SK-N-SH (cell line): Measurements from ENCODE around the gene CFAP20DC. TPM values are rescaled to one million over a fixed set of nuclear protein-coding genes. Genes with fewer than 3 reads are reported as not detected.
A peak's percentile ranks its signal among the peaks of the same experiment; 100 is the strongest.

Experiments
- CTCF ChIA-PET: fragments of 300-600, 350-600 bp; formaldehyde crosslinking; extraction: SDS; loops from one replicate; lab custom pipeline; 2021; lab: Yijun Ruan, JAX
- POLR2A ChIA-PET: fragments of 350-600 bp; sonication (Branson Sonifier 250); formaldehyde crosslinking; extraction: SDS; loops from one replicate; lab custom pipeline; 2020; ENCODE audit warnings: antibody characterized with exemption, inconsistent platforms; lab: Yijun Ruan, JAX
- DNase-seq: peaks from one replicate; pipeline ENCODE4 v3.0.0; 2012
- H2AFZ ChIP-seq: fragments of 200-600 bp; sonication (generic); 2 replicates; pipeline ENCODE4 v1.8.1; 2016; ENCODE audit warnings: antibody characterized with exemption, mild to moderate bottlenecking, low read depth
- H3F3A ChIP-seq: fragments of 200-600 bp; sonication (generic); replicated peaks from 2 replicates; pipeline ENCODE3; 2016; ENCODE audit warnings: antibody characterized with exemption, mild to moderate bottlenecking; ENCODE audit not compliant: insufficient read depth
- H3K27ac ChIP-seq, 2 experiments: fragments of 200-500 bp in 1 of 2; fragments of 200-600 bp in 1 of 2; sonication (Bioruptor generic) in 1 of 2; sonication (generic), shearing (Covaris generic) in 1 of 2; 2 replicates each; pipeline versions ENCODE4 v1.5.1 to v1.6.1; 2014 to 2016; ENCODE audit warnings: low read depth in 2 of 2, inconsistent platforms in 1 of 2, low read length in 1 of 2, mild to moderate bottlenecking in 1 of 2, mixed read lengths in 1 of 2
- H3K27me3 ChIP-seq: fragments of 200-600 bp; sonication (generic), shearing (Covaris generic); 2 replicates; pipeline ENCODE4 v1.6.1; 2016; ENCODE audit warnings: mixed run types; ENCODE audit not compliant: insufficient read depth
- H3K36me3 ChIP-seq, 2 experiments: fragments of 200-500 bp in 1 of 2; fragments of 200-600 bp in 1 of 2; sonication (Bioruptor generic) in 1 of 2; sonication (generic) in 1 of 2; replicated peaks in 1 of 2; 2 replicates each; pipeline versions ENCODE3 to v1.5.1; 2014 to 2016; ENCODE audit warnings: low read length in 1 of 2, mild to moderate bottlenecking in 1 of 2; ENCODE audit not compliant: insufficient read depth in 2 of 2, control insufficient read depth in 1 of 2
- H3K4me1 ChIP-seq, 2 experiments: fragments of 200-500 bp in 1 of 2; fragments of 200-600 bp in 1 of 2; sonication (Bioruptor generic) in 1 of 2; sonication (generic), shearing (Covaris generic) in 1 of 2; 2 replicates each; pipeline versions ENCODE4 v1.5.1 to v1.6.1; 2014 to 2016; ENCODE audit warnings: low read depth in 1 of 2, low read length in 1 of 2, mixed run types in 1 of 2; ENCODE audit not compliant: insufficient read depth in 2 of 2, control insufficient read depth in 1 of 2
- H3K4me2 ChIP-seq: fragments of 200-600 bp; sonication (generic), shearing (Covaris generic); 2 replicates; pipeline ENCODE4 v1.6.1; 2017; ENCODE audit warnings: mixed run types
- H3K4me3 ChIP-seq, 2 experiments: fragments of 200-500 bp in 1 of 2; fragments of 200-600 bp in 1 of 2; sonication (Bioruptor generic) in 1 of 2; sonication (generic), shearing (Covaris generic) in 1 of 2; 2 replicates each; pipeline versions ENCODE4 v1.5.1 to v1.8.1; 2014 to 2016; ENCODE audit warnings: low read depth in 2 of 2, inconsistent platforms in 1 of 2, low read length in 1 of 2, mild to moderate bottlenecking in 1 of 2, mixed read lengths in 1 of 2, moderate library complexity in 1 of 2
- H3K79me2 ChIP-seq: fragments of 200-600 bp; sonication (generic); 2 replicates; pipeline ENCODE4 v1.8.1; 2017; ENCODE audit warnings: mild to moderate bottlenecking; ENCODE audit not compliant: insufficient read depth
- H3K9ac ChIP-seq: fragments of 200-600 bp; sonication (generic); 2 replicates; pipeline ENCODE4 v1.6.1; 2017; ENCODE audit warnings: mixed run types
- H3K9me2 ChIP-seq: fragments of 200-600 bp; sonication (generic); 2 replicates; pipeline ENCODE4 v1.6.1; 2017; ENCODE audit warnings: mixed run types
- H3K9me3 ChIP-seq: fragments of 200-600 bp; sonication (generic); 2 replicates; pipeline ENCODE4 v1.6.1; 2017; ENCODE audit warnings: mixed run types, mild to moderate bottlenecking, moderate library complexity
- H4K20me1 ChIP-seq: fragments of 200-600 bp; sonication (generic); 2 replicates; pipeline ENCODE4 v1.6.1; 2017; ENCODE audit warnings: mild to moderate bottlenecking, mixed run types; ENCODE audit not compliant: insufficient read depth
- CHD2 ChIP-seq: fragments of 150-350 bp; IDR thresholded peaks from 2 replicates; pipeline ENCODE4 v1.6.1; 2018; ENCODE audit warnings: low read length; ENCODE audit not compliant: partially characterized antibody
- ELF1 ChIP-seq: IDR thresholded peaks from 2 replicates; pipeline ENCODE4 v1.4.0; 2012
- EZH2phosphoT487 ChIP-seq: fragments of 200-600 bp; sonication (generic); IDR thresholded peaks from 2 replicates; pipeline ENCODE4 v1.6.1; 2017; ENCODE audit warnings: low read depth, mixed run types, mild to moderate bottlenecking, antibody characterized with exemption, moderate library complexity, borderline replicate concordance
- FOSL2 ChIP-seq: IDR thresholded peaks from 2 replicates; pipeline ENCODE4 v1.4.0; 2012; ENCODE audit warnings: low read depth, mild to moderate bottlenecking, moderate library complexity, borderline replicate concordance
- FOXJ3 ChIP-seq: sonication (generic); formaldehyde crosslinking; IDR thresholded peaks from 2 replicates; pipeline ENCODE4 v1.5.1; 2020; ENCODE audit warnings: mild to moderate bottlenecking, missing genetic modification reagents
- FOXM1 ChIP-seq: IDR thresholded peaks from 2 replicates; pipeline ENCODE4 v1.4.0; 2012; ENCODE audit warnings: low read depth, mild to moderate bottlenecking
- GATA2 ChIP-seq: sonication (generic); formaldehyde crosslinking; IDR thresholded peaks from 2 replicates; pipeline ENCODE4 v1.5.0; 2020; ENCODE audit warnings: mild to moderate bottlenecking, missing genetic modification reagents
- IRF3 ChIP-seq: fragments of 150-350 bp; IDR thresholded peaks from 2 replicates; pipeline ENCODE4 v1.6.1; 2016; ENCODE audit warnings: mild to moderate bottlenecking, low read depth, low read length
- MAX ChIP-seq: IDR thresholded peaks from 2 replicates; pipeline ENCODE4 v1.4.0; 2012; ENCODE audit warnings: low read depth
- MEF2A ChIP-seq: IDR thresholded peaks from 2 replicates; pipeline ENCODE4 v1.4.0; 2012; ENCODE audit warnings: low read depth, borderline replicate concordance
- MXI1 ChIP-seq: IDR thresholded peaks from 2 replicates; pipeline ENCODE4 v1.6.1; 2012; ENCODE audit warnings: mild to moderate bottlenecking, low read depth, low read length, improper control_type of control experiment
- NFIC ChIP-seq: IDR thresholded peaks from 2 replicates; pipeline ENCODE4 v1.4.0; 2012; ENCODE audit warnings: borderline replicate concordance
- NRF1 ChIP-seq: IDR thresholded peaks from 2 replicates; pipeline ENCODE4 v1.6.1; 2012; ENCODE audit warnings: low read depth, mild to moderate bottlenecking, low read length
- PBX3 ChIP-seq: IDR thresholded peaks from 2 replicates; pipeline ENCODE4; 2012
- POLR2AphosphoS5 ChIP-seq: IDR thresholded peaks from 2 replicates; pipeline ENCODE4 v1.6.1; 2012; ENCODE audit warnings: low read depth, low read length
- RAD21 ChIP-seq: IDR thresholded peaks from 2 replicates; pipeline ENCODE4 v1.6.1; 2012; ENCODE audit warnings: mild to moderate bottlenecking, low read length
- RCOR1 ChIP-seq: fragments of 150-350 bp; IDR thresholded peaks from 2 replicates; pipeline ENCODE4 v1.6.1; 2017; ENCODE audit warnings: antibody characterized with exemption, low read length
- REST ChIP-seq: IDR thresholded peaks from 2 replicates; pipeline ENCODE4 v1.6.1; 2012; ENCODE audit warnings: mild to moderate bottlenecking, low read depth, low read length, moderate library complexity
- RXRA ChIP-seq: IDR thresholded peaks from 2 replicates; pipeline ENCODE4 v1.4.0; 2012; ENCODE audit warnings: low read depth, mild to moderate bottlenecking, borderline replicate concordance
- SIN3A ChIP-seq: IDR thresholded peaks from 2 replicates; pipeline ENCODE4 v1.6.1; 2012; ENCODE audit warnings: low read depth, mild to moderate bottlenecking, low read length, moderate library complexity, borderline replicate concordance
- TAF1 ChIP-seq: IDR thresholded peaks from 2 replicates; pipeline ENCODE4 v1.6.1; 2012; ENCODE audit warnings: low read depth, mild to moderate bottlenecking, low read length, moderate library complexity, borderline replicate concordance
- TCF12 ChIP-seq: IDR thresholded peaks from 2 replicates; pipeline ENCODE4 v1.4.0; 2012
- TEAD4 ChIP-seq: IDR thresholded peaks from 2 replicates; pipeline ENCODE4 v1.4.0; 2012; ENCODE audit warnings: mild to moderate bottlenecking, borderline replicate concordance; ENCODE audit not compliant: insufficient read depth
- USF1 ChIP-seq: IDR thresholded peaks from 2 replicates; pipeline ENCODE4 v1.4.0; 2012; ENCODE audit warnings: low read depth, borderline replicate concordance
- WGBS: methylation state at CpG from one replicate; pipeline ENCODE4 v1.1.6; 2017; ENCODE audit warnings: low lambda C conversion rate; 5-methylcytosine and 5-hydroxymethylcytosine counted together
- polyA plus RNA-seq, 3 experiments: library from polyadenylated mRNA; depleted of rRNA; stranded (reverse); fragments of >200 nt; gene quantifications; 2 replicates each; pipeline ENCODE4 v1.2.3, GENCODE V29; 2012
- TF ChIP-seq, protein P1 (sequence below): fragments of 200-600 bp; sonication (generic); IDR thresholded peaks from 2 replicates; pipeline ENCODE4 v1.6.1; 2017; ENCODE audit warnings: antibody characterized with exemption, mild to moderate bottlenecking, moderate library complexity

Gene CFAP20DC
- polyA plus RNA-seq, 1 of the 3 experiments (the other 2 are of a cell fraction): 1.8 TPM

DNA sequence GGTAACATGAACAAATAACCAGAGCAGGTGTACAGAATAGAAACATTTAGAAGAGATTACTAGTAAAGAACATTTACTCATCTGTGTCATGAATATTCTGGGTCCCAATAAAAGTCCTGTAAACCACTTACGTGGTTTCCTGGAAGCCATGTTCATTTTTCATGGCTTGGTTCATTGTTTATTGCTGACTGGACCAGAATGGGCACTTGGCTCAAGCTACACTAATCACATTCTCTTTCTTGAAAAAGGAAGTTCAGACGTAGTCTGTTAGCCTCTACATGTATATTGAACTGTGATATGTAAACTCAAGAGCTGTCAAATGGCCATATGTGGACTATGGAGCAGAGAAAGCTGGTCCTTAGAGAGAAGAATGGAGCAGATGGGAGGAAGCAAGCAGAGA lies 244.9 kb downstream of the CFAP20DC start (continued):
- no peak for TF ChIP-seq POLR2AphosphoS5
- TF ChIP-seq, all 33 proteins: peak for 0

- WGBS: 56% methylated on average over 6 of the region's 6 CpGs
- POLR2A ChIA-PET: no interaction called here
- TF ChIP-seq FOXM1: no peak
- TF ChIP-seq, protein P1, sequence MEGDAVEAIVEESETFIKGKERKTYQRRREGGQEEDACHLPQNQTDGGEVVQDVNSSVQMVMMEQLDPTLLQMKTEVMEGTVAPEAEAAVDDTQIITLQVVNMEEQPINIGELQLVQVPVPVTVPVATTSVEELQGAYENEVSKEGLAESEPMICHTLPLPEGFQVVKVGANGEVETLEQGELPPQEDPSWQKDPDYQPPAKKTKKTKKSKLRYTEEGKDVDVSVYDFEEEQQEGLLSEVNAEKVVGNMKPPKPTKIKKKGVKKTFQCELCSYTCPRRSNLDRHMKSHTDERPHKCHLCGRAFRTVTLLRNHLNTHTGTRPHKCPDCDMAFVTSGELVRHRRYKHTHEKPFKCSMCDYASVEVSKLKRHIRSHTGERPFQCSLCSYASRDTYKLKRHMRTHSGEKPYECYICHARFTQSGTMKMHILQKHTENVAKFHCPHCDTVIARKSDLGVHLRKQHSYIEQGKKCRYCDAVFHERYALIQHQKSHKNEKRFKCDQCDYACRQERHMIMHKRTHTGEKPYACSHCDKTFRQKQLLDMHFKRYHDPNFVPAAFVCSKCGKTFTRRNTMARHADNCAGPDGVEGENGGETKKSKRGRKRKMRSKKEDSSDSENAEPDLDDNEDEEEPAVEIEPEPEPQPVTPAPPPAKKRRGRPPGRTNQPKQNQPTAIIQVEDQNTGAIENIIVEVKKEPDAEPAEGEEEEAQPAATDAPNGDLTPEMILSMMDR: no peak
- no peak for TF ChIP-seq ELF1
- no peak for TF ChIP-seq TAF1
- TF ChIP-seq EZH2phosphoT487: no peak
- TF ChIP-seq PBX3: no peak
- TF ChIP-seq USF1: no peak
- TF ChIP-seq GATA2 (CRISPR knock-in tag): peak; percentile 92
- no peak for TF ChIP-seq MEF2A
- no peak for TF ChIP-seq RAD21
- peak; percentile 55; the same call in 1 of the 2 replicates for TF ChIP-seq FOXJ3 (CRISPR knock-in tag)
- no peak for TF ChIP-seq RXRA
- TF ChIP-seq REST: no peak
- TF ChIP-seq TCF12: peak; percentile 21; the same call in 1 of the 2 replicates
- no peak for TF ChIP-seq MAX
- no peak for TF ChIP-seq TEAD4
- TF ChIP-seq RCOR1: peak; percentile 92
- TF ChIP-seq NRF1: no peak
- TF ChIP-seq FOSL2: no peak
- TF ChIP-seq IRF3: no peak
- TF ChIP-seq CHD2: peak; percentile 61
- no peak for TF ChIP-seq SIN3A
- peak; percentile 73; the same call in 1 of the 2 replicates for TF ChIP-seq MXI1
- no peak for TF ChIP-seq NFIC
Observed at GRCh38 chr3:58801541-58801940, 248.3 kb downstream of the CFAP20DC start.

More at GRCh38 chr3:58801541-58801940, 248.3 kb downstream of the CFAP20DC start:
- CTCF ChIA-PET: interaction anchor here (0.6 to 1.6 kb wide), 5 partner anchors 23 to 305 kb away, joined by 3 read pairs; no protein-coding TSS in a partner anchor
- no peaks in the 10 kb centered on the region for H4K20me1 ChIP-seq
- H3K4me3 ChIP-seq: no peak overlapping the region
- no peaks in the 10 kb centered on the region for H3K9me2 ChIP-seq
- H2AFZ ChIP-seq: no peak overlapping the region
- H3K4me1 ChIP-seq: peaks cover 0 to 19% of the 10 kb centered on the region in 2 experiments; a peak in 2 of 4 replicates
- no peaks in the 10 kb centered on the region for H3K9me3 ChIP-seq
- H3K4me2 ChIP-seq: no peak overlapping the region
- H3F3A ChIP-seq: peaks cover 3% of the 10 kb centered on the region
- no peak overlapping the region for H3K9ac ChIP-seq
- no peaks in the 10 kb centered on the region for H3K27me3 ChIP-seq
- peak overlapping the region in 1 of 2 experiments; percentile 22; a peak in 1 of 4 replicates for H3K27ac ChIP-seq
- H3K36me3 ChIP-seq: no peaks in the 10 kb centered on the region
- no peaks in the 10 kb centered on the region for H3K79me2 ChIP-seq
- DNase-seq: peak; percentile 75
